Spleen (tissue), 7 donors: ENCODE results near the gene VWF.

Source experiments
- POLR2A ChIP-seq, 3 donors: fragments of 450-650 bp; IDR thresholded peaks; one replicate each; pipeline ENCODE4 v1.5.1; 2017; ENCODE audit warnings: antibody characterized with exemption in 3 of 3, mild to moderate bottlenecking in 1 of 3
- POLR2AphosphoS5 ChIP-seq, 3 donors: sonication (generic); formaldehyde crosslinking; IDR thresholded peaks; one replicate each; pipeline ENCODE4 v1.5.1; 2017; ENCODE audit warnings: antibody characterized with exemption in 3 of 3
- TF ChIP-seq, protein P1 (sequence below), 11 experiments: fragments of 200-600 bp in 7 of 11; fragments of 450-650 bp in 4 of 11; sonication (generic) in 4 of 11; IDR thresholded peaks in 8 of 11; conservative IDR thresholded peaks in 3 of 11; 1 replicate in 7 of 11; 2 replicates in 4 of 11; pipeline versions ENCODE4 v1.4.0 to v1.8.0; 2016 to 2021; ENCODE audit warnings: antibody characterized with exemption in 11 of 11, inconsistent platforms in 4 of 11, mild to moderate bottlenecking in 1 of 11
- donor health status: DM: no; HTN: no; CAD: no; lungs with moderate emphysema.
- donor health status: DM: no; HTN: no; CAD: no.
- donor health status: DM: no; HTN: no; CAD: no.

DNA sequence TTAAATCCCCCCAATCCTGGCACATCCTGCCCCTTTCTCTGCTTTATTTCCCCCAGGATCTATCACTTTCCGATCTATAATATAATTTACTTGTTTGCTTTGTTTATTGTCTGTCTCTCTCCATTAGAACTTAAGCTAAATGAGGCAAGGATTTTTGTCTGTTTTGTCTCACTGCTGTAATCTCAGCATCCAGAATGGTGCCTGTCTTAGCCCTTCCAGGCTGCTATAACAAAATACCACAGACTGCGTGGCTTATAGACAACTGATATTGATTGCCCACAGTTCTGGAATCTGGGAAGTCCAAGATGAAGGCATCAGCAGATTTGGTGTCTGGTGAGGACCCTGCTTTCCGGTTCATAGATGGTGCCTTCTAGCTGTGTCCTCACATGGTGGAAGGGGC, 65.2 kb downstream of the VWF start:
- no peak for TF ChIP-seq POLR2A (IDR thresholded peaks at IDR 0.05)
- TF ChIP-seq, protein P1, sequence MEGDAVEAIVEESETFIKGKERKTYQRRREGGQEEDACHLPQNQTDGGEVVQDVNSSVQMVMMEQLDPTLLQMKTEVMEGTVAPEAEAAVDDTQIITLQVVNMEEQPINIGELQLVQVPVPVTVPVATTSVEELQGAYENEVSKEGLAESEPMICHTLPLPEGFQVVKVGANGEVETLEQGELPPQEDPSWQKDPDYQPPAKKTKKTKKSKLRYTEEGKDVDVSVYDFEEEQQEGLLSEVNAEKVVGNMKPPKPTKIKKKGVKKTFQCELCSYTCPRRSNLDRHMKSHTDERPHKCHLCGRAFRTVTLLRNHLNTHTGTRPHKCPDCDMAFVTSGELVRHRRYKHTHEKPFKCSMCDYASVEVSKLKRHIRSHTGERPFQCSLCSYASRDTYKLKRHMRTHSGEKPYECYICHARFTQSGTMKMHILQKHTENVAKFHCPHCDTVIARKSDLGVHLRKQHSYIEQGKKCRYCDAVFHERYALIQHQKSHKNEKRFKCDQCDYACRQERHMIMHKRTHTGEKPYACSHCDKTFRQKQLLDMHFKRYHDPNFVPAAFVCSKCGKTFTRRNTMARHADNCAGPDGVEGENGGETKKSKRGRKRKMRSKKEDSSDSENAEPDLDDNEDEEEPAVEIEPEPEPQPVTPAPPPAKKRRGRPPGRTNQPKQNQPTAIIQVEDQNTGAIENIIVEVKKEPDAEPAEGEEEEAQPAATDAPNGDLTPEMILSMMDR (IDR thresholded peaks at IDR 0.05 in 8 of 11, conservative IDR thresholded peaks at IDR 0.05 in 3 of 11), result no peak
- TF ChIP-seq POLR2AphosphoS5 (IDR thresholded peaks at IDR 0.05), result no peak
